ENCODE results near the gene FOXG1.
A peak's percentile ranks its signal among the peaks of the same experiment; 100 is the strongest.

Gene FOXG1

GRCh38 chr14:28765831-28766468 lies 637 bp upstream of the FOXG1 start:
- Histone ChIP-seq H3K4me1 (ENCODE audit: control insufficient read depth in 1 of 2, insufficient read depth in 2 of 2, low read length in 2 of 2) (peaks cover 2 to 11% of the 10 kb centered on the region in 2 experiments), H3K27ac (ENCODE audit: low read depth, low read length) (no peak overlapping the region), H2BK5ac (ENCODE audit: low read depth, low read length, poor library complexity) (no peak overlapping the region), H2BK12ac (ENCODE audit: low read length) (no peak overlapping the region), H4K91ac (ENCODE audit: low read depth, low read length) (no peak overlapping the region), H3K18ac (ENCODE audit: low read length) (no peak overlapping the region), H3K9me3 (ENCODE audit: insufficient read depth, low read depth, low read length) (peaks cover 6% of the 10 kb centered on the region), H3K79me2 (ENCODE audit: control insufficient read depth, insufficient read depth, low read length, poor library complexity) (no peaks in the 10 kb centered on the region), H4K12ac (ENCODE audit: low read depth, low read length) (no peak overlapping the region), H3K27me3 (ENCODE audit: insufficient read depth, low read length) (peaks cover 58% of the 10 kb centered on the region), H3K36me3 (ENCODE audit: control insufficient read depth in 1 of 2, insufficient read depth in 2 of 2, low read length in 2 of 2) (no peaks in the 10 kb centered on the region), H3K23ac (ENCODE audit: low read length) (no peak overlapping the region), H2BK120ac (ENCODE audit: insufficient read depth, low read length, poor library complexity) (no peak overlapping the region), H4K8ac (ENCODE audit: low read depth, low read length) (peak overlapping the region; percentile 31), H3K4me3 (ENCODE audit: low read depth, low read length) (peak overlapping the region; percentile 44), H3K9ac (ENCODE audit: low read length) (no peak overlapping the region), H3K4me2 (ENCODE audit: low read length) (peak overlapping the region; percentile 72), H2AFZ (ENCODE audit: insufficient read depth, low read length, poor library complexity) (peak overlapping the region; percentile 62), H3K4ac (ENCODE audit: low read depth, low read length) (no peak overlapping the region), H2AK5ac (ENCODE audit: low read length) (no peak overlapping the region), H3K79me1 (ENCODE audit: low read length) (no peaks in the 10 kb centered on the region), H3K14ac (ENCODE audit: low read length) (no peak overlapping the region)
- WGBS (ENCODE audit: extremely low coverage, insufficient coverage, insufficient read length), result no CpG with 5 or more reads among the region's 33 CpGs
- DNase-seq, result no peak

GRCh38 chr14:28767030-28767852 lies 654 bp downstream of the FOXG1 start:
- Histone ChIP-seq H4K8ac (ENCODE audit: low read depth, low read length) (no peak overlapping the region), H3K4me3 (ENCODE audit: low read depth, low read length) (no peak overlapping the region), H3K36me3 (ENCODE audit: control insufficient read depth in 1 of 2, insufficient read depth in 2 of 2, low read length in 2 of 2) (no peaks in the 10 kb centered on the region), H3K18ac (ENCODE audit: low read length) (no peak overlapping the region), H3K27me3 (ENCODE audit: insufficient read depth, low read length) (peaks cover 45% of the 10 kb centered on the region), H3K23ac (ENCODE audit: low read length) (no peak overlapping the region), H2BK120ac (ENCODE audit: insufficient read depth, low read length, poor library complexity) (no peak overlapping the region), H3K9me3 (ENCODE audit: insufficient read depth, low read depth, low read length) (peaks cover 6% of the 10 kb centered on the region), H3K4me1 (ENCODE audit: control insufficient read depth in 1 of 2, insufficient read depth in 2 of 2, low read length in 2 of 2) (peaks cover 2 to 11% of the 10 kb centered on the region in 2 experiments), H3K79me1 (ENCODE audit: low read length) (no peaks in the 10 kb centered on the region), H3K79me2 (ENCODE audit: control insufficient read depth, insufficient read depth, low read length, poor library complexity) (no peaks in the 10 kb centered on the region), H3K4ac (ENCODE audit: low read depth, low read length) (no peak overlapping the region), H3K14ac (ENCODE audit: low read length) (no peak overlapping the region), H3K9ac (ENCODE audit: low read length) (no peak overlapping the region), H2AFZ (ENCODE audit: insufficient read depth, low read length, poor library complexity) (no peak overlapping the region), H2BK5ac (ENCODE audit: low read depth, low read length, poor library complexity) (no peak overlapping the region), H4K12ac (ENCODE audit: low read depth, low read length) (no peak overlapping the region), H3K27ac (ENCODE audit: low read depth, low read length) (no peak overlapping the region), H4K91ac (ENCODE audit: low read depth, low read length) (no peak overlapping the region), H2BK12ac (ENCODE audit: low read length) (no peak overlapping the region), H3K4me2 (ENCODE audit: low read length) (peak overlapping the region; percentile 72), H2AK5ac (ENCODE audit: low read length) (no peak overlapping the region)
- no peak for DNase-seq
- WGBS (ENCODE audit: extremely low coverage, insufficient coverage, insufficient read length), result no CpG with 5 or more reads among the region's 100 CpGs

- Histone ChIP-seq H3K79me2 (ENCODE audit: control insufficient read depth, insufficient read depth, low read length, poor library complexity) (no peaks in the 10 kb centered on the region), H2AK5ac (ENCODE audit: low read length) (no peak overlapping the region)
- no CpG with 5 or more reads among the region's 77 CpGs for WGBS (ENCODE audit: extremely low coverage, insufficient coverage, insufficient read length)
Measured at GRCh38 chr14:28767853-28768741, 1.5 kb downstream of the FOXG1 start.

GRCh38 chr14:28769276-28769880 lies 2.8 kb downstream of the FOXG1 start:
- Histone ChIP-seq H3K9ac (ENCODE audit: low read length) (no peak overlapping the region), H3K27me3 (ENCODE audit: insufficient read depth, low read length) (peaks cover 51% of the 10 kb centered on the region), H3K4me2 (ENCODE audit: low read length) (no peak overlapping the region), H3K18ac (ENCODE audit: low read length) (no peak overlapping the region), H3K4me3 (ENCODE audit: low read depth, low read length) (no peak overlapping the region), H3K36me3 (ENCODE audit: control insufficient read depth in 1 of 2, insufficient read depth in 2 of 2, low read length in 2 of 2) (no peaks in the 10 kb centered on the region), H2BK5ac (ENCODE audit: low read depth, low read length, poor library complexity) (no peak overlapping the region), H2BK12ac (ENCODE audit: low read length) (no peak overlapping the region), H3K14ac (ENCODE audit: low read length) (no peak overlapping the region), H4K91ac (ENCODE audit: low read depth, low read length) (no peak overlapping the region), H3K79me1 (ENCODE audit: low read length) (no peaks in the 10 kb centered on the region), H3K4me1 (ENCODE audit: control insufficient read depth in 1 of 2, insufficient read depth in 2 of 2, low read length in 2 of 2) (peaks cover 2 to 11% of the 10 kb centered on the region in 2 experiments), H2AK5ac (ENCODE audit: low read length) (no peak overlapping the region), H2BK120ac (ENCODE audit: insufficient read depth, low read length, poor library complexity) (no peak overlapping the region), H3K79me2 (ENCODE audit: control insufficient read depth, insufficient read depth, low read length, poor library complexity) (no peaks in the 10 kb centered on the region), H3K9me3 (ENCODE audit: insufficient read depth, low read depth, low read length) (peaks cover 6% of the 10 kb centered on the region), H3K27ac (ENCODE audit: low read depth, low read length) (no peak overlapping the region), H4K8ac (ENCODE audit: low read depth, low read length) (no peak overlapping the region), H3K4ac (ENCODE audit: low read depth, low read length) (no peak overlapping the region), H4K12ac (ENCODE audit: low read depth, low read length) (no peak overlapping the region), H2AFZ (ENCODE audit: insufficient read depth, low read length, poor library complexity) (no peak overlapping the region), H3K23ac (ENCODE audit: low read length) (no peak overlapping the region)
- WGBS (ENCODE audit: extremely low coverage, insufficient coverage, insufficient read length), result no CpG with 5 or more reads among the region's 4 CpGs
- no peak for DNase-seq

More at GRCh38 chr14:28767853-28768741, 1.5 kb downstream of the FOXG1 start:
- DNase-seq, result no peak
- no peak overlapping the region for H4K8ac ChIP-seq (ENCODE audit: low read depth, low read length)
- H3K27ac ChIP-seq (ENCODE audit: low read depth, low read length), result no peak overlapping the region
- H4K91ac ChIP-seq (ENCODE audit: low read depth, low read length), result no peak overlapping the region
- no peak overlapping the region for H3K9ac ChIP-seq (ENCODE audit: low read length)
- H3K4ac ChIP-seq (ENCODE audit: low read depth, low read length), result no peak overlapping the region
- no peak overlapping the region for H3K18ac ChIP-seq (ENCODE audit: low read length)
- H3K79me1 ChIP-seq (ENCODE audit: low read length), result no peaks in the 10 kb centered on the region
- H3K23ac ChIP-seq (ENCODE audit: low read length), result no peak overlapping the region
- peaks cover 42% of the 10 kb centered on the region for H3K27me3 ChIP-seq (ENCODE audit: insufficient read depth, low read length)
- peak overlapping the region; percentile 6 for H2AFZ ChIP-seq (ENCODE audit: insufficient read depth, low read length, poor library complexity)
- no peak overlapping the region for H3K14ac ChIP-seq (ENCODE audit: low read length)
- H3K4me2 ChIP-seq (ENCODE audit: low read length), result peak overlapping the region; percentile 42
- H2BK12ac ChIP-seq (ENCODE audit: low read length), result no peak overlapping the region
- no peak overlapping the region for H4K12ac ChIP-seq (ENCODE audit: low read depth, low read length)
- no peak overlapping the region for H2BK5ac ChIP-seq (ENCODE audit: low read depth, low read length, poor library complexity)
- H3K36me3 ChIP-seq (ENCODE audit: control insufficient read depth in 1 of 2, insufficient read depth in 2 of 2, low read length in 2 of 2), result no peaks in the 10 kb centered on the region
- no peak overlapping the region for H2BK120ac ChIP-seq (ENCODE audit: insufficient read depth, low read length, poor library complexity)
- H3K4me3 ChIP-seq (ENCODE audit: low read depth, low read length), result peak overlapping the region; percentile 16
- peaks cover 2 to 11% of the 10 kb centered on the region in 2 experiments for H3K4me1 ChIP-seq (ENCODE audit: control insufficient read depth in 1 of 2, insufficient read depth in 2 of 2, low read length in 2 of 2)
- H3K9me3 ChIP-seq (ENCODE audit: insufficient read depth, low read depth, low read length), result peaks cover 6% of the 10 kb centered on the region

Data from trophoblast cell (in vitro differentiated cells and primary cell).